HG03521 (cell line): ENCODE results near the gene DMAP1.

Experiments used
- ATAC-seq: cut with Tn5 transposase; IDR thresholded peaks from one replicate; pipeline ENCODE4 v1.9.1; 2021; ENCODE audit warnings: mild to moderate bottlenecking, moderate library complexity; ENCODE audit not compliant: unreplicated experiment

DMAP1 gene

GRCh38 chr1:44227211-44227610, 13.9 kb downstream of the DMAP1 start:
- ATAC-seq: no peak

DNA sequence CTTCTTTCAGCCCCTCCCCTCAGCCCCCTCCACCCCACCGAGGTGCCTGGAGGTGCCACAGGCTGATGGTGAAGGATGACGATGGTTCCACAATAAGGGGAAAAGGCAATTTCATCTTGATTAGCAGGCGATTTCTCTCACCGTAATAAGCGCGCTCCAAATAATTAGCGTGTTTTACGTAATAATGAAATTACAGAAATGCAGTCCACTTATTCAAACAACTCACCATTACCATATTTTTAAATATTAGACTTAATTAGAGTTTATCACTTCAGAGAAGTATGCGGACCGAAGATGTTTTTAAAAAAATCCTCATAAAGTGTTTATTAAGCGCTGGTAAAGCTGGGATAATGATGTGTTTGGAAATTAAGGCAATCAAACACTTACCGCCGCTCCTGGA, 14.9 kb downstream of the DMAP1 start:
- no peak for ATAC-seq

GRCh38 chr1:44229435-44230167, 16.3 kb downstream of the DMAP1 start:
- ATAC-seq: no peak

GRCh38 chr1:44230796-44231195, 17.5 kb downstream of the DMAP1 start:
- ATAC-seq: no peak

DNA sequence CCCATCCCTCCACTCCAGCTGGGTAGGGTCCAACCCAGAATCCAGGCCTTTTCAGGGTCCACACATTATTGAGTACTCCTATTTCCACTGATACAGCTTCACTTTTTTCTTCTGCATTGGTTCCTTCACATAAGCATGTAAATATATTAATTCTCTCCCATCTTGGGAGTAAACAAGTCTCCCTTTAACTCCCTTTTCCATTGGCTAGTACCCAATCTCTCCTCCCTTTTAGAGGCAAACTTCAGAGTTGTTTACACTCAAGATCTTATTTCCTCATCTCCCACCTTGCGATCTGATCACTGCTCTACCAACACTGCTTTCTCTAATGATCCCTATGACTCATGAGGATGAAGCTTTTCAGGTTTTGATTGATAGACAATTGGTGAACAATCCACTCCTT, 20.3 kb downstream of the DMAP1 start:
- ATAC-seq: no peak

- ATAC-seq: no peak
Measured at GRCh38 chr1:44235808-44236207, 22.5 kb downstream of the DMAP1 start.

DNA sequence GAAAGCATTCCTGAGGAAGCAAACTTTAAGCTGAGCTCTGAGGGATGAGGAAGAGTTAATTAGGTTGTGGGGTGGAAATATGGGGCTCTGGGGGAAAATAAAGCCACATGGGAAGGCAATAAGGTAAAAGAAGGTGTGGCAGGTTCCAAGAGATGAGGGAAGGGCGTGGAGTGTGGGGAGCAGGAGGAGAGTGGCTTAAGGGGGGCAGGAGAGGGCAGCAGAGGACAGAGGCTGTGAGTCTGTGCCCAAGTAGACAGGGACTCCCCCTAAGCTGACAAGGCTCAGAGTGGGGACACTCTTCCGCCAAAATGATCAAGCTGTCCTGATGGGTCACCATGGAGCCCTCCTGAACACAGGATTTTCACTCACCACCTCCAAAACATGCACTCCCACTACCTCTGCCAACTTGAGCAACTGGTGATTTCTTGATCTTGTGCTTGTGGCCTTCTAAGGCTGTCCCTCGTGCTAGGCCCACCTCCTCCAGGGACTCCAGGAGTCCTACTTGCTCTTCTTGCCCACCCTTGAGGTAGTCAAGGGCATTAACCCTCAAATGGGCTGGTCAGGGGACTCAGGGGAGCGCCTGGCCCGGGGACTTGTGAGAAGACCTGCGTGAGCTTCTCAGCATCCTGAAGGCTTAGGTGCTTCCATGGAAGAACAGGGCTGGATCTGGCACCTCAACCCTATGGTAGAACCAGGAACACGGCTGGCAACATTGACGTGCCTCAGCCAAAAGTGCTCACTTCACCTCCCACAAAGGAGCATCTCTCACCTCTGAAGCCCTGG, 23.4 kb downstream of the DMAP1 start:
- ATAC-seq: no peak

- no peak for ATAC-seq
Measured at GRCh38 chr1:44237721-44238457, 24.6 kb downstream of the DMAP1 start.

DNA sequence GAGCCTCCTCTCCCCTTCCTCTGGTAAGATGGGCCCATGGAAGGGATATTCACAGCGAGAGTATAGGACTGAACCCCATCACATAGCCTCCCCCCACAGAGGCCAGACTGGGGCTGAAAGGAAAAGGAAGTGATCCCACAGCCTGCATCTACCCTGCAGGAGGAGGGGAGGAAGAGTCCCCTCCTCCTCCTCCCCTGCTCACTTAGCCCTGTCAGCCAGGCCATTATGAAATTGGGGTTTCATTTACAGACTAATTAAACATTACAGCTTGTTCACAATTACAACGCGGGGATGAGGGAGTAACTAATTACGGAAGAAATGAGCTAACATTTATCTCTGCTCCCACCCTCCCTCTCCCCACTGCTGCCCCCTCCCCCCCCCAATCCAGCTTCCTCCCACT, 25.4 kb downstream of the DMAP1 start:
- no peak for ATAC-seq

DNA sequence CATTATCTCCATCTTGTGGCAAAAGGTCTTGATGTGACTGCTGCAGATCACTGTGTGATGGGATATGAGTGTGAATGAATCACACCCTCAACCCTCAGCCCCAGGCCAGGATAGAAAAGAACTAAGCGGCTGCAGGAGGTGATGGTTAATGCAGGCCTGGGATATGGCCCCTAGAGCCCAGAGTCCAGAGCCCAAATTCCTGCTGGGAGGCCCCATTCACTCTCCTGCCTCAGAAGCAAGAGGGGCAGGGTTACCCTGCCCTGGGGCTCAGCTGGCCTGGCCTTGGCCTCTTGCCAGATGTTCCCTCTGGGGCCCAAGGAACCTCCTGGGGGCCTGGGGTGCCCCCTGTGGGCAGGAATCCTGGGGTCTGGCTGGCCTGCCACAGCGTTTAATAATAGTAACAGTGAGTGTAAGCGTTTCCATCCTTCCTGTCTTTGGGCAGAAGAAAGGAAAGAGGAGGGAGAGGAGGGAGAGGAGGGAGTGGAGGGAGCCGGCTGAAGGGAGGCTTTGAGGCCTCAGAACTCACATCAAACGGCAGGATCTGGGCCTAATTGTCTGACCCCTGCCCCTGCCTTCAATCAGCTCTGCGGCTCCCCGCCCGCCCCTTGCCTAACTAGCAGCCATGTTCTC, 26.2 kb downstream of the DMAP1 start:
- ATAC-seq: no peak

- ATAC-seq: no peak
Measured at GRCh38 chr1:44239961-44240371, 26.7 kb downstream of the DMAP1 start.

DNA sequence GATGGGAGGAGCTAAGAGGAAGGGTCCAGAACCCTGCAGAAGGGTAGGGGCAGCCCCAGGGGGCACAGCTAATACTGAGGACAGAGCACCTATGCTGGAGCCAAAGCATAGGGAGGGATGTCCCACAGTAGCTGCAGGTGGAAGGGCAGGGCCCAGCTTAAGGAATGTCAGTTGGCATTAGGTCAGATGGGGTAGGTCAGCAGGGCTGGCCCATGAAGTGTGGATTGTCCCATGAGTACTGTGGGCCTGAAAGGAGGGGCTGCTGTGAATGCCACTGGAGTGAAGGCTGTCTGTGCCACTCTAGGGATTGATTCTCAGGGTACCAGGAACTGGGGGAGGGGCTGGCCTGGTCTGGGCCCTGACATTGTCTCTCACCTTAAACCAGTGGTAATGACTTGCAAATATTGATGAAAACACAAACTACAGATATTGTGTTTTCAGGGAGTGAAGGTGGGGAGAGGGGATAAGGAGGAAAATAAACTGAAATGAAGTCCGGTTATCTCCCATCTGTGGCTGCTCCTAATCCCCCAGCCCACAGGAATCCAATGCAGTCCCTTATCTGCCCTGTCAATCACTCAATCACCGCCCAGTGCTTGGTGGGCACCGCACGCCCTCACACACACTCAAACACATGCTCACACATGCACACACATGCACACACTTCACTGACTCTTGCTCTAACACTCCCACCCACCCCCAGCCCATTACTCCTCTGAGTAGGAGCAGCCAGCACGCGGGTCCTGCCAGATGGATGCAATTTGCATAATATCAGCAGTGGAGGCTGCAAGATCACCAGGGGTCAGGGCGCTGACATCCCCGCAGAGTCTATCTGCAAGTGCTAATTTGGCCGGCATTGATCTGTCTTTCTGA, 27.8 kb downstream of the DMAP1 start:
- ATAC-seq: no peak

- no peak for ATAC-seq
Measured at GRCh38 chr1:44242746-44243145, 29.5 kb downstream of the DMAP1 start.

DNA sequence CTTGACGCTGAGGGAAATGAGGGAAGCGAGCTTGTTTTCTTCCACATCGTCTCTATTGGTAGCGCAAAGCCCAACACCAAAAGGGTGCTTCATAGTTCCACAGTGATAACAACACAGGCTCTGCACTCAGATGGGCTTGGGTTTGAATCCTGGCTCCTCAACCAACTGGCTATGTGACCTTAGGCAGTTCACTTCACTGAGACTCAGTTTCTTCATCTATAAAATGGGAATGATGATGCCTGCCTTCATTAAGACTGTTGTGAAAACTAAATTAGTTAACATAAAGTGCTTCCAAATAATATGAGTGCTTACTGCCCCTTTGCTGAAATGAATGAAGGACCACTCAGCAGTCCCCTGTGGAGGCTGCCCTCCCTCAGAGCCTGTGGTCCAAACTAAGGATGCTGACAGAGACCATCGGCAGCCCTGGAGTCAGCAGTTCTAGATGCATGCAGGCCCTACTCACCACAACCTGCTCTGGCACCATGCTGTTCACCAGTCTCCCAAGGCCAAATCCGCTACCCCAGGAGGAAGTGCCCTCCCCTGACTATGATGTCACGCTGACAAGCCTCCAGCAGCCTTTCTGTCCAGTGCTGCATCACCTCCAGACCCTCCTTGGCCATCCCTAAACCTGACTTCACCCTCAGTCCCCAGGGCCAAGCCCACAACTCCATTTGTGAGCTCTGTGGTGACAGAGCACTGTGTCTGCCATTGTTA, 30.7 kb downstream of the DMAP1 start:
- ATAC-seq: no peak

- ATAC-seq: no peak
Measured at GRCh38 chr1:44244986-44245385, 31.7 kb downstream of the DMAP1 start.

- no peak for ATAC-seq
Measured at GRCh38 chr1:44246806-44247205, 33.5 kb downstream of the DMAP1 start.

DNA sequence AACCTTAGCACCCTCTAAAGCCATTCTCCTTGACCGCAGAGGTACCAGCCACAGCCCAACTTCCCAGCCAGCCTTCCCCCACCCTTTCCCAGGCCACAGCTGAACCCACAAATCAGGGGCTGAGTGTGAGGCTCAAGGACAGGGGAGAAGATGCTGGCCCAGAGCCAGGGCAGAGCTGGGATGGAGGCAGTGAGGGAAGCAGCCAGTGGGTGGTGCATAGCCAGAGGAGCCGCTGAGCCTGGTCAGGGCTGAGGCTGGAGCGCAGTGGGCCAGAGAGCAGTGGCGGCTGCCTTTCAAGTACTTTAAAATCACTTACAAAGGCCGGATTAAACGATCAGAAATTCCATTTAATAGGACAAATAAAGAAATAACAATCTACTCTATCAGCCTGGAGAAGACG, 36.3 kb downstream of the DMAP1 start:
- no peak for ATAC-seq

DNA sequence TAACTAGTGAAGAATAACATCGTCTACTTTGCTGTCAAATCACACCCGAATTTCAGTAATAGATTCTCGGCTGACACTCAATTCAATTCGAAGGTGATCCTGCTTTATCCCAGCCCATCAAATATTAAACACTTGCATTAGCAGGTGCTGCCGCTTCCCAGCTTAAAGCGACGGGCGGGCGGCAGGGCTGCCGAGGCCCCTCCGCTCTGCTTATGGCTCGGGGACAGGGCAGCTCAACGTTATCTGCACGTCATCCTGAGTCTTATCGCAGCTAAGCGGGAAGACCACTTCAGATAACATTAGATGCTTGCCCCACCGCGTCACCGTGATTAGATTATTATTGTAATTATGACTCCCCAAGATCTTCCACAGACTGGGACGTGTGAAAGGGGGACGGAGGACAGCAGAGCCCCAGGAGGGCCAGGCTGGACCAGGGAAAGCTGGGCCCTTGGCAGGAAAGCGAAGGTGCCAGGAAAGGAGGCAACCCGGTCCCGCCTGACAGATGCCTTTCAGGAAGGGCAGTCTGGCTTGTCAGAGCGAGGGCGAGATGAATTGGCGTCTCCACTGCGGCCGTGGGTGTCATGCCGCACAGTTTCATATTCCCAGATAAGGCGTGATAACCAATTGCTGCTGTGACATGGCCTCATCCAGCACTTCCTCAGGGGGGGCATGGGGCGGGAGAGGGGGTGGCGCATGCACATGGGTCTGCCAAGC, 37.0 kb downstream of the DMAP1 start:
- no peak for ATAC-seq

DNA sequence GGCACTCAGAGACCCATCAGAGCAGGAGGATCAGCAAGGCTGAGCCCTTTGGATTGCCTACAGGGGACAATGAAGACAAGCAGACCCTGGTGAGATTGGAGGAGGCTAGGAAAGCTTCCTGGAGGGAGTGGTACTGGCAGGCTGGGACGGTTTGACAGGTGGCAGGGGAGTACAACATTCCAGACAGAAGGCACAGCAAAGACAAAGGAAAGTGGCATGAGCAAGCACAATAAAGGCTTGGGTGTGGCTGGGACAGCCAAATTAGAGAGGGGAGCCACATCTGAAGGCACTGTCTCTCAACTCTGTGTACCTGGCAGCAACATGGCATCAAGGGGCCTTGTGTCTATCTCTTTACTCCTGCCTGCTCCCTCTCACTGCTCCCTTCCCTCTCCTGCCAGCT, 38.2 kb downstream of the DMAP1 start:
- no peak for ATAC-seq
